ENCODE measurements around the gene CDC25C. TPM values are rescaled to one million over a fixed set of nuclear protein-coding genes. Genes with fewer than 3 reads are reported as not detected.

Gene CDC25C
- total RNA-seq, 1 donor from 2014 or later = 2.0 TPM

- DNase-seq (ENCODE audit: extremely low spot score in 2 of 2) = no peak
- Histone ChIP-seq H3K27me3 (no peaks in the 10 kb centered on the region), H3K36me3 (peaks cover 0 to 5% of the 10 kb centered on the region in 2 donors), H3K4me1 (peaks cover 30% of the 10 kb centered on the region), H3K9me3 (no peaks in the 10 kb centered on the region), H3K27ac (peak overlapping the region; percentile 98), H3K4me3 (peak overlapping the region; percentile 86 to 92)
- intact Hi-C loops (cut with DNase I) = no loop called here
- TF ChIP-seq POLR2A (IDR thresholded peaks at IDR 0.05) (peak in 1 of 2 donors; percentile 14), CTCF (IDR thresholded peaks at IDR 0.05) (peak in 1 of 3 experiments; percentile 42), POLR2AphosphoS5 (IDR thresholded peaks at IDR 0.05; ENCODE audit: insufficient read depth in 1 of 2, low read depth in 1 of 2) (peak in 1 of 2 donors; percentile 73)
Measured at GRCh38 chr5:138352722-138353559, 21.3 kb upstream of the CDC25C start.

- H3K27me3 ChIP-seq = no peaks in the 10 kb centered on the region
- peak within 1 kb of the TSS; percentile 86 to 92 for H3K4me3 ChIP-seq
- peak in 1 of 2 donors; percentile 11 for TF ChIP-seq POLR2A (IDR thresholded peaks at IDR 0.05)
- peak; percentile 85 to 98 (median 95) for TF ChIP-seq CTCF (IDR thresholded peaks at IDR 0.05)
- no peak for TF ChIP-seq POLR2AphosphoS5 (IDR thresholded peaks at IDR 0.05; ENCODE audit: insufficient read depth in 1 of 2, low read depth in 1 of 2)
- H3K27ac ChIP-seq = peak within 1 kb of the TSS; percentile 98
- no peaks in the 10 kb centered on the region for H3K9me3 ChIP-seq
- H3K36me3 ChIP-seq = peaks cover 0 to 10% of the 10 kb centered on the region in 2 donors
- H3K4me1 ChIP-seq = peaks cover 30% of the 10 kb centered on the region
- no peak for DNase-seq (ENCODE audit: extremely low spot score in 2 of 2)
- intact Hi-C loops (cut with DNase I) = no loop called here
Measured at GRCh38 chr5:138352071-138352721, 20.6 kb upstream of the CDC25C start, which contains the start of gene KDM3B. TSS of gene KDM3B (plus strand) at chr5:138352685. CDS start at chr5:138352796, 111 bp downstream.

GRCh38 chr5:138351517-138351916 lies 19.9 kb upstream of the CDC25C start:
- TF ChIP-seq POLR2A (IDR thresholded peaks at IDR 0.05) = no peak
- TF ChIP-seq CTCF (IDR thresholded peaks at IDR 0.05) = no peak
- no peak for TF ChIP-seq POLR2AphosphoS5 (IDR thresholded peaks at IDR 0.05; ENCODE audit: insufficient read depth in 1 of 2, low read depth in 1 of 2)
- H3K4me3 ChIP-seq = no peak overlapping the region
- no peaks in the 10 kb centered on the region for H3K27me3 ChIP-seq
- no peak overlapping the region for H3K27ac ChIP-seq
- DNase-seq (ENCODE audit: extremely low spot score in 2 of 2) = no peak
- peaks cover 25% of the 10 kb centered on the region for H3K4me1 ChIP-seq
- intact Hi-C loops (cut with DNase I) = no loop called here
- peaks cover 0 to 17% of the 10 kb centered on the region in 2 donors for H3K36me3 ChIP-seq
- no peaks in the 10 kb centered on the region for H3K9me3 ChIP-seq

- intact Hi-C loops (cut with DNase I) = no loop called here
- peaks cover 24% of the 10 kb centered on the region for H3K4me1 ChIP-seq
- no peak overlapping the region for H3K4me3 ChIP-seq
- no peak for TF ChIP-seq POLR2AphosphoS5 (IDR thresholded peaks at IDR 0.05; ENCODE audit: insufficient read depth in 1 of 2, low read depth in 1 of 2)
- no peak for TF ChIP-seq POLR2A (IDR thresholded peaks at IDR 0.05)
- TF ChIP-seq CTCF (IDR thresholded peaks at IDR 0.05) = no peak
- no peak overlapping the region for H3K27ac ChIP-seq
- no peaks in the 10 kb centered on the region for H3K27me3 ChIP-seq
- no peak for DNase-seq (ENCODE audit: extremely low spot score in 2 of 2)
- peaks cover 0 to 22% of the 10 kb centered on the region in 2 donors for H3K36me3 ChIP-seq
- H3K9me3 ChIP-seq = no peaks in the 10 kb centered on the region
Measured at GRCh38 chr5:138351056-138351455, 19.5 kb upstream of the CDC25C start.
